HL-60 (cell line): ENCODE results near the gene SNX27.
"Not testable (repeated sequence)": the region's sequence is repeated elsewhere in the genome, so short reads cannot be mapped to it uniquely, and the experiment has no call there.

Source experiments
- DNase-seq, 2 experiments: peaks; one replicate each; pipeline ENCODE4 v3.0.0-alpha.2; 2010 to 2020; ENCODE audit warnings: low read depth in 1 of 2, low spot score in 1 of 2
- H3K27ac ChIP-seq: fragments of 250-450 bp; sonication (Bioruptor Pico); replicated peaks from 2 replicates; pipeline ENCODE4 v1.5.1; 2020; ENCODE audit warnings: mild to moderate bottlenecking, moderate library complexity
- H3K27me3 ChIP-seq: fragments of 250-450 bp; sonication (Bioruptor Pico); 2 replicates; pipeline ENCODE4 v1.5.1; 2021; ENCODE audit warnings: mild to moderate bottlenecking, moderate library complexity; ENCODE audit not compliant: insufficient read depth, poor library complexity, severe bottlenecking
- H3K4me3 ChIP-seq: replicated peaks from 2 replicates; pipeline ENCODE4 v1.5.1; 2011; ENCODE audit warnings: mild to moderate bottlenecking, control low read depth, low read length; ENCODE audit not compliant: insufficient read depth
- CTCF ChIP-seq: IDR thresholded peaks from one replicate; pipeline ENCODE4 v1.5.1; 2011; ENCODE audit warnings: low read length, control low read depth, inconsistent platforms; ENCODE audit not compliant: insufficient read depth
- GABPA ChIP-seq: IDR thresholded peaks from 2 replicates; pipeline ENCODE4 v1.6.1; 2012; ENCODE audit warnings: low read depth
- POLR2AphosphoS5 ChIP-seq: IDR thresholded peaks from 2 replicates; pipeline ENCODE4 v1.6.1; 2012; ENCODE audit warnings: low read depth
- REST ChIP-seq: IDR thresholded peaks from 2 replicates; pipeline ENCODE4 v1.6.1; 2012; ENCODE audit warnings: low read depth; ENCODE audit not compliant: insufficient replicate concordance
- SPI1 ChIP-seq: IDR thresholded peaks from 2 replicates; pipeline ENCODE4 v1.6.1; 2012; ENCODE audit warnings: low read depth, mild to moderate bottlenecking, borderline replicate concordance

The SNX27 gene

GRCh38 chr1:151668090-151668489, 56.2 kb downstream of the SNX27 start:
- H3K27ac ChIP-seq = no peak overlapping the region
- H3K27me3 ChIP-seq = no peaks in the 10 kb centered on the region
- TF ChIP-seq SPI1 (no peak), POLR2AphosphoS5 (no peak), GABPA (no peak), CTCF (no peak), REST (no peak)
- no peak overlapping the region for H3K4me3 ChIP-seq
- DNase-seq = no peak

- H3K27ac ChIP-seq, H3K27me3 ChIP-seq, H3K4me3 ChIP-seq, DNase-seq: not testable (repeated sequence)
Observed at GRCh38 chr1:151670036-151670675, 58.3 kb downstream of the SNX27 start.

- Histone ChIP-seq H3K27me3 (no peaks in the 10 kb centered on the region), H3K4me3 (no peak overlapping the region), H3K27ac (no peak overlapping the region)
- TF ChIP-seq REST = peak; percentile 64
- TF ChIP-seq SPI1 = no peak
- DNase-seq = no peak
Observed at GRCh38 chr1:151673407-151673806, 61.6 kb downstream of the SNX27 start.

GRCh38 chr1:151680391-151680790, 68.5 kb downstream of the SNX27 start:
- TF ChIP-seq REST (no peak), CTCF (no peak), SPI1 (no peak), POLR2AphosphoS5 (no peak), GABPA (no peak)
- no peak overlapping the region for H3K4me3 ChIP-seq
- no peak overlapping the region for H3K27ac ChIP-seq
- H3K27me3 ChIP-seq = no peaks in the 10 kb centered on the region
- DNase-seq = no peak
